GM19238 (cell line): ENCODE data around the gene IFNA1.
"Not testable (repeated sequence)": the region's sequence is repeated elsewhere in the genome, so short reads cannot be mapped to it uniquely, and the experiment has no call there.

ENCODE experiments used
- DNase-seq: peaks from one replicate; pipeline ENCODE4 v3.0.0; 2011; ENCODE audit warnings: low spot score; ENCODE audit not compliant: insufficient read length

The IFNA1 gene

DNA sequence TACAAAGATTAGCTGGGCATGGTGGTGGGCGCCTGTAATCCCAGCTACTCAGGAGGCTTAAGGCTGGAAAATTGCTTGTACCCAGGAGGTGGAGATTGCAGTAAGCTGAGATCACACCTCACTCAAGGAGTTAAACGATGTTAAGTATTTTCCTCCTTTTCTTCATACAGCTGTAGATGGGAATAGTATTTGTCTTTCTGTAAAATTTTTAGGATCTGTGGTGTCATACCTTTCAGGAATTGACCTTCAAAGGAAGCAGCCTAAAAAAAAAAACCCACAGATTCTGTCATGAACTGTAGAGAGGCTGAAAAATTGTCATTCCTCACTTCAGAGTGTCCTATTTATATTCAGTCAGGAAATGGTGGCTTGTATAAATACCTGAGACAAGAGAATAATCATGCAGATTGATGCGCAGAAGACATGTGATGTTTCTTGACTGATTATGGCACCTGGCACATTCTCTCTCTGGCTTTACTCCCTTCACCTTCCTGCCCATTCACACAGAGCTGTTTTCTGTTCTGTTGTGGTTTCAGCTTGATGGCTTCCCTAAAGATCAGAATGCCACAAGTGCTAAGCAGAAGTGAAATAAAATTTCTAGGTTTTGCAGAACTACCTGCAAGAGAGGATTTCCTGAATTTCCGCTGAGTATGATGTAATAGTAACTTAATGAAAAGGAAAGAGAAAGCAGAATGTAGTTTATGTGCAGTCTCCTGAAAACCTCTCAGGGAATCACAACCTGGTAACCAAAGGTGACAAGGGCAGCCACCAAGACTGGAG is 3.8 kb downstream of the IFNA1 start:
- peak; percentile 27 for DNase-seq

DNA sequence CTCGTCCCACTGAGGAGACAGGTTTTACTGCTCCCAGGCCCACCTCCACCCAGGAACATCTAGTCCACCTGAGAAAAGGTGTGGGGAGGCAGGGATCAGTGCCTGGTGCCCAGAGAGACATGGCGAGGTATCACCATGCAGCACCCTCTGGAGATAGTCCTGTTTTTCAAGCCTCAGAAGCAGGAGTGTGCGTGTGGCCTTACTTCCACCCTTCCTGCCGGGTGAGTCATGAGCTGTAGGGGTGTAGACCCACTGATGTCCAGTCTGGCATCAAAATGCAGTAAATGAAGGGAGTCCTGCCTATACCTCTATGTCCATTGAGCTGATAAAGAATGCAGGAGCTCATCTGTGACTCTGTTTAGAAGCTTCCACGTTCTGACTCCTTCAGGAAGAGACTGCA is 9.1 kb downstream of the IFNA1 start:
- DNase-seq: not testable (repeated sequence)

DNA sequence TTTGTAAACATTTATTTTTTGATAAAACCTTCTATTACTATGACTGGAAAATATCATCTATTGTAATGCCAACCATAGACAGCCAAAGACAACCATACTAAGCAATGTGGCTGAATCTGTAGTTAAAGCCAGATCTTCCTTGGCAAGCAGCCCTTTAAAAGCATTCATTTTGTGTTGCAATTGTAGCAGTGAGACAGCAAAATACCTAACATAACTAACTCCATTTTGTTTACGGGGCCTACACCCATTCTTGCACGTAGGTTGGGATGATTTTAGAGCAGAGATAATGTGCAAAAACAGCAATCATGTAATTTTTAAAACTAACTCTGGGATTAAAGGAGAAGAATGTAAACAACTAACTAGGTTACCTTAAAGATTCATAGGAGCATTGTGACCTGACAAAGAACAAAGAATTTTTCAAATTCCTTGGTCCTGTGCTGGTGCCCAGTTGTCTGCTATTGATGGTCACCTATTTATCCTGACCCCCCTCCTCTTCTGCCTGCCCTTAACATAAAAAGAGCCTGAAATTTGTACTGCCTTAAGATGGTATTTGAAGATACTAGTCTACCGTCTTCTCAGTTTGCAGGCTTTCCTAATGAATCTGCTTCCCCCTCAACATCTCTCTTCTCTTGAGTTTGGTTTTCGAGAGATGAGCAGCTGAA is 10.6 kb downstream of the IFNA1 start:
- no peak for DNase-seq

DNA sequence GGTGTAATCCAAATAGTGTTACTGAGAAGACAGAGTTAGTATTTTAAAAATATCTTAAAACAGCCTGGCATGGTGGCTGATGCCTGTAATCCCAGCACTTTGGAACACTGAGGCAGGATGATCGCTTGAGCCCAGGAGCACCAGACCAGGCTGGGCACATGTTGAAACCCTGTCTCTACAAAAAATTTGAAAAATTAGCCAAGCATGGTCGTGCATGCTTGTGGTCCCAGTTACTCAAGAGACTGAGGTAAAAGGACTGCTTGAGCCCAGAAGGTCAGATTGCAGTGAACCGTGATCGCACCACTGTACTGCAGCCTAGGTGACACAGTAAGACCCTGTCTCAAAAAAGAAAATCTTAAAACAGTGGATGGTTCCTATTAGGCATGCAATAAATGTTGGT is 12.4 kb downstream of the IFNA1 start:
- no peak for DNase-seq

DNA sequence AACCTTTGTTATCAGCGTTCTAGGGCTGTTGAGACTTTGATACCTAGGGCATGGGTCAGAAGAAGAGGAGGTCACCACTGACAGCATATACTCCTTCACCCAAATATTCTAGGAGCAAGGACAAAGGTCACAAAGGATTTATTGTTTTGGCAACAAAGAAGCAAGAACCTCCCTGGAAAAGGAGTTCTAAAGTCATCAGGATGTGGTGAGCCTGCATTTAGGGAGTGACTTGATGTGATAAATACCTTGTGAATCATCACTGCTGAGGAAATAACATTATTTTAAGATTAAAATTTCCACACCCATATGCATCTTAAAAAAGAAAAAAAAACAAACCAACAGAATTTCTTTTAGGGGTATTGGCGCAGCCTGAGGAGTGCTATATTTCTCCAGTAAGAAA is 13.9 kb downstream of the IFNA1 start:
- DNase-seq: no peak

DNA sequence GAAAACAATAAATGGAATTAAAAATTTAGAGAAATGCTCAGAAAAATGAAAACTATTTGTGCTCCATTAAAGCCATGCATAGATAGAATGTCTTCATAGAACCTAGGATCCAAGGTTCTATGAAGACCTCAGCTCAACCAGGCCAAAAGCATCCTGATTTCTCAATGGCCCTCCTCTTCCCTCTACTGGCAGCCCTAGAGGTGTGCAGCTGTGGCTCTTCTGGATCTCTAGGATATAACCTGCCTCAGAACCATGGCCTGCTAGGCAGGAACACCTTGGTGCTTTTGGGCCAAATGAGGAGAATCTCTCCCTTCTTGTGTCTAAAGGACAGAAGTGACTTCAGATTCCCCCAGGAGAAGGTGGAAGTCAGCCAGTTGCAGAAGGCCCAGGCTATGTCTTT is 15.1 kb downstream of the IFNA1 start:
- DNase-seq: no peak

DNA sequence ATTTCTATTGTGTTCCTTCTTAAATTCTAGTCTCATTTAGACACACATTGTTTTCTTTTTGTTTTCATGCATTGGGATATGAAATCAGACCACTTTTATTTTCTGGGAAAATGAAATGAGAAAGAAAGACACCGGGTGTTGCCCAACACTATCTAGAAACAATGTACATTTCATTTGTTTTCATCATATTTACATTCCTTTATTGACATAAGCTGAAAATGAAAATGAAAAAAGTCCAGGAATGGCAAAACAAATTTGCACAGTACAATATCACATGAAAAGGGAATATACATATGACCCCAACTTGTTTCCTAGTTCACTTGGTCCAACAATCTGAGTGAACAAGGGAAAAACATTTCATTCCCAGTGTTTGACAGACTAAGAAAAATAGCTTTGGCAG is 21.1 kb downstream of the IFNA1 start:
- DNase-seq: no peak

DNA sequence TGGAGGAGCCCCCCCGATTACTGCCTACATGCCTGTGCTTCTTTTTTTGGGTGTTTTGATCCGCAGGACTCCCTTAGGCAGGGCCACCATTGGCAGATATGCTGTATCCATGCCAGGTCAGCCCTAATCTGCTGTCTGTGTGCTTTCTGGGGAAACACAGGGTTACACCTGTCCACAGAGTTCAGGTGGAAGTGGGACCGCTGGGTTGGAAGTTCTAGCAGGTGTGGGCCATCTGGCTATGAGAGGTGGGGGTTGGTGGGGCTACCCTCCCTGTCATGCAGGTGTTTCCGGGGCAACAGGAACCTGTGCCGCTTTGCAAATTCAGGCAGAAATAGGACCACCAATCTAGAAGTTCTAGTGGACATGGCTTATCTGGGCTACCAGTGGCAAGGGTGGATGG is 24.9 kb downstream of the IFNA1 start:
- DNase-seq: no peak

DNA sequence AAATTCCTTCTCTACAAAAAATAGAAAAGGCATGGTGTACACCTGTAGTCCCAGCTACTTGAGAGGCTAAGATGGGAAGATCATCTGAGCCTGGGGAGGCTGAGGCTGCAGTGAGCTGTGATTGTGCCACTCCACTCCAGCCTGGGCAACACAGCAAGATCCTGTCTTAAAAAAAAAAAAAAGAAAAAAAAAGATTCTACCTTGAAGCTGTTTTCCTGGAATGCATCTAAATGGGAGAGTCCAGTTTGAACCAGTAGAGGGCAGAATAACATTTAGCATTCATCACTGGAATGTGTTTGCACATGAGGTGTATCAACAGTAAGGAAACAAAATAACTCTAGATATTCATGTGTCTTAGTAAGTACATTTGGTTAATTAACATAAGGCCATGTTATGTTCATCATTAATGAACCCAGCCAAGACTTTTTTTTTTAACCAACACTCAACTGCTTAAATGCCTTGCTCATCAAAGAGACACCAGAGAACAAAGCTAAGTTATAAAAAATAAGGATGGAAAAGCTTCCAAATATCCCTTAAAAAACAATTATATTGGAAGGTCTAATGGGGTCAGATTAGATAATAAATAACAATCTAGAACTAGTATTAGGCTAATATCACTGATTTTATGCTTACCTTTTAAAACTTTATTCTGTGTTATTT is 25.8 kb downstream of the IFNA1 start:
- peak; percentile 7 for DNase-seq

DNA sequence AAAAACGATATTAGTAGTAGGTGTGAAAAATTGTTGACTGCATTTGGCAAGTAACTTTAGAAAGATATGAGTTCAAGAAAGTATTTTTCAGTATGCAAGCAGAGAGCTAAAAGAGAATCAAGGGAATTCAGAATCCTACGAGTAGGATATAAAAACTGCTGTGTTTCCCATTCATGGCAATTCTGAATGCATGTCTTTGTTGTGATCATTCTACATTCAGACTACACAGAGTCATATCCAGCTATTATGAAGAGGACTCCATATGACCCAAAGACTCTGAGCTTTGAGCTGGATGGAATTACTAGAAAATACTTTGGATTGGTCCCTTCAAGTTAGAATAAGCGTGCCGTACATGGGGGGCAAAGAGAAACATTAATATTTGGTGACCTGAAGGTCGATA is 29.9 kb downstream of the IFNA1 start:
- DNase-seq: no peak

DNA sequence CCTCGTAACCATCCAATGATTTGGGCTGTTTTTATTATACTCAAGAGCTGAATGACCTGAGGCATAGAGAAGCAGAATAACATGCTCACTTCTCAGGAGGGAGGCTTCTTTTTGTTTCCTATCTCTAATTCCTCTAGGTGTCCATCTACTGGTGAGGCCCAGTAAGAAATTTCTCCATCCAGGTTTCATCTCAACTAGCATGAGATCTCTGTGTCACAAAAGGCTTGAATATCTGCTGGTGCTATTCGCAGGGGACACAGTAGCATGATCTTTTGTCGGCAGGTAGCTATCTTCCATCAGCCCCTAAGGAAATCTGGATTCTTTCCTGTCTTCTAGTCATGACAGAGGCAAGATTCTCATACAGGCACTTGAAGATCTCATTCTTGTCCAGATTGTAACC is 33.0 kb downstream of the IFNA1 start:
- DNase-seq: no peak

DNA sequence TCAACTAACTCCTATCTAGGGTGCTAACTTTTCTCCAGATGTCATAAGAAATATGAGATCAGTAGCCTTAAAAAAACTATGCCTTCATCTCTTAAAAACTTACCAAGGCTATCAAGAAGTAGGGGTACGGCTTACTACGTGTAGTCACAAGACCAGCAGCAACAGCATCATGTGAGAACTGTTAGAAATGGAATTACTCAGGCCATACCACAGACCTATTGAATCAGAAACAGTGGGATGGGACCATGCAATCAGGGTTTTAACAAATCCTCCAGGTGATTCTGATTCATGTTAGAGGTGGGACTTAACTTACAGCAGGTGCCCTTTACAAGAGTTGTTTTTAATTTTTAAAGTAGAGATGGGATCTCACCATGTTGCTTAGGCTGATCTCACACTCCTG is 37.2 kb downstream of the IFNA1 start:
- DNase-seq: no peak

DNA sequence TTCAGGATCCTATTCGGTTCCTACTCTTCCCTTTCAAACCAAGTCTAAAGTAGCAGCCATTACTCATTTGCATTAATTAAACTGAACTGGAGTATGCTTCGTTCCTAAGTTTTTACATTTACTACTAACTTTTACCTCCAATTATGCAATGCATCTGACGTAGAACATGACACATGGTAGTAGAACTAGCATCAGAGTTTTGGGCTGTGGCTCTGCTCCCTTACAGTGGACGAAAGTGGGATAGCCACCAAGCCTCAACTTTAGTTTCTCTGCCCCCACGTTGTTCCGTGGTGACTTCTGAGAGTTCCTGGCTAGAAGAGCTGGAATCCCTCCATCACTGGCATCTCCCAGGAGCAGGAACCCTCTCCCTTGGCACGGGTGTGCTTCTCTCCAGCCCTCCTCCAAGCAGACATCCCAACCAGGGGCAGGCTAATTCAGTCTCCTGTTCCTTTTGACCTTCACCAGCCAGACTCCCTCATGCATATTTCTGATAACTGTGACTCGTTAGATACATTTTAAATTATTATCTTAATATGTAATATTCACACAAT is 39.0 kb downstream of the IFNA1 start:
- DNase-seq: no peak

DNA sequence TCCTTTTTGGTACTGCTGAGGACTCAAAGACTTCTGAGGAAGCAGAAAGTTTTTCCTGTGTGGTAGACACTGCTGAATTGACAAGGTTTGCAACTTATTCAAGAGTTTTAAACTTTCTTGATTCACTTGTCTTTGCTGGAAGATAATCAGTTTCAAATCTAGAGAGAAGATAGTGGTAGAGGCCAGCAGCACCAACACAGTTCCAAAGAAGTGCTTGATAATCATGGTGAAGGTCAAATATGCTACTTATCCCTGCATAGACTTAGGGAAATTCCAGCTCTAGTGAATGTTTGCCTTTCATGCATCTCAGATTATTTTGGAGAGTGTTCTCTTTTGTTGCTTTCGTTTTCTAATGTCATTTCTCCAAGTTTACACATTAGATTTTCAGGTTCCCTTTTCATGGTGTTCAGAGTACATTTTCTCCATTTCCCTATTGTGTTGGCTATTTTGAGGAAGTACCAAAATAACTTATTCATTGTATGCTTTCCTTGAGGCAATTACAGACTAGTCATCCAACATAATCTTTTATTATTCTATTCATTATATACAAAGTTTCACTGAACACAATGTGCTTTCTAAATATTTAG is 41.3 kb downstream of the IFNA1 start:
- no peak for DNase-seq

DNA sequence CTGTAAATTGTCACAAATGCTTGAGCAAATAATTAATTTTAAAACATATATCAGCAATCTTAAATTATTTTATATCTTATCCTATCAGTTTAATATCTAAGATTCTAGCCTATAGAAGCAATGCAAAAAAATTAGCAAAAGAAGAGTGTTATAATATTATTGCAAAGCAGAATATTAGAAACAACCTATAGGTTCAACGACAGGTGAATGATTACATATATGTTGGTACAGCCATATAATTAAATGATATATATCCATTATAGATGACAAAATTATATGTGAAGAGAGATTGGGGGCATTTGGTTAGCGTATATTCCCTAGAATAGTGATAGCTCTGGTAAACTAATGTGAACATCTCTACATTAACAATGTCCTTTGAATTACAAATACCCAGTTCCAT is 42.0 kb downstream of the IFNA1 start, which contains the start of gene IFNE:
TSS of gene IFNE (minus strand) at position 101 of the 400 bp plus-strand sequence. CDS start 619 bp downstream, outside the sequence.
- no peak for DNase-seq
